GM19023 (cell line): ENCODE data around the gene ZBTB12.
"Not testable (repeated sequence)": the region's sequence is repeated elsewhere in the genome, so short reads cannot be mapped to it uniquely, and the experiment has no call there.

Source experiments
- ATAC-seq: cut with Tn5 transposase; IDR thresholded peaks from one replicate; pipeline ENCODE4 v1.9.1; 2021; ENCODE audit warnings: mild to moderate bottlenecking, moderate library complexity; ENCODE audit not compliant: unreplicated experiment

ZBTB12 gene

GRCh38 chr6:31922942-31923341 lies 21.1 kb upstream of the ZBTB12 start:
- no peak for ATAC-seq

DNA sequence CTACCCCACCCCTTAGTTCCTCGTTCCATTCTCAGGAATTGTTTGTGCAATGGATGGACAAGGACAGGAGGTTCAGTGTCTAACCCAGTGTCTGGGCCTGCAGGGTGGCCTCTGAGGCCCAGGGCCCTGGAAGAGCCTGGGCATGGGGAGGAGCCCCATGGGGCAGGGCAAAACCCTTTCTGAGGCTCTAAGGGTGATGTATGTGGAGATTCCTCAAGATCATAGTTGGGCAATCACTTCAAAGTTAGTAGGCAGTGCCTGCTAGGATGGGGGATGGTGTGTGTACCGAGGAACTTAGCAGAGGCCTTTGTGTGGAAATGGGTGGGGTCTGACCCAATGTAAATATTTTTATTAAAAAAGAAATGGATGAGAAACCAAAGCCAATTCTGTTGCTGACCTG lies 18.9 kb upstream of the ZBTB12 start:
- ATAC-seq, result no peak

GRCh38 chr6:31919624-31920303 lies 17.9 kb upstream of the ZBTB12 start:
- ATAC-seq, result no peak

DNA sequence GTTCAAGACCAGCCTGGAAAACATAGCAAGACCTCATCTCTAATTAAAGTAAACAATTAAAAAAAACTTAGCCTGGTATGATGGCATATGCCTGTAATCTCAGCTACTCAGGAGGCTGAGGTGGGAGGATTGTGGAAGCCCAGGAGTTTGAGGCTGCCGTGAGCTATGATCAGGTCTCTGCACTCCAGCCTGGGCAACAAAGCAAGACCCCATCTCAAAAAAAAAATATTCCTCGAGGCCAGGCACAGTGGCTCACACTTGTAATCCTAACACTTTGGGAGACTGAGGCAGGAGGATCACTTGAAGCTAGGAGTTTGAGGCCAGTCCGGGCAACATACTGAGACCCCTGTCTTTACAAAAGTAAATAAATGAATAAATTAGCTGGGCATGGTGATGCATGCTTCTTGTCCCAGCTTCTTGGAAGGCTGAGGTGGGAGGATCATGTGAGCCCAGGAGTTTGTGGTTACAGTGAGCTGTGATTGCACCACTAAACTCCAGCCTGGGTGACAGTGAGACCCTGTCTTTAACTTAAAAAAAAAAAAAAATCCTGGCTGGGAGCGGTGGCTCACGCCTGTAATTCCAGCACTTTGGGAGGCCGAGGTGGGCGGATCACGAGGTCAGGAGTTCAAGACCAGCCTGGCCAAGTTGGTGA lies 16.3 kb upstream of the ZBTB12 start:
- ATAC-seq, result no peak

DNA sequence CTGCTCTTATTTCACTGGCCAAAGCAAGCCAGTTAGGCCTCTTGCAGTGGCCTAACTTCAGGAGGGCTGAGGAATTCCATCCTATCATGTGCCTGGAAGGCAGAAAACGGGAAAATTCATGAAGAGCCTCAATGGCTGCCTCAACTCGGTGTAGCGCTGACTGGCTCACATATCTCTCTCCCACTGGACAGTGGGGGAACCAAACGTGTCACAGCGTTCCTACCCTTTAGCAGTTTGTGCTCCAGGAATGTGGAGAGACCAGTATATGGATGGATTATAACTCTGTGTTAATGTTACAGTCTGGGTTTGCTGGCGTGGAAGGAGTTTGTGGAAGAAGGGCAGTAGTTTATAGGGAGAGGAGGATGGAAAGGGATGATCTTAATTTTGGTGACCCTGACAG lies 13.9 kb upstream of the ZBTB12 start:
- ATAC-seq, result no peak

DNA sequence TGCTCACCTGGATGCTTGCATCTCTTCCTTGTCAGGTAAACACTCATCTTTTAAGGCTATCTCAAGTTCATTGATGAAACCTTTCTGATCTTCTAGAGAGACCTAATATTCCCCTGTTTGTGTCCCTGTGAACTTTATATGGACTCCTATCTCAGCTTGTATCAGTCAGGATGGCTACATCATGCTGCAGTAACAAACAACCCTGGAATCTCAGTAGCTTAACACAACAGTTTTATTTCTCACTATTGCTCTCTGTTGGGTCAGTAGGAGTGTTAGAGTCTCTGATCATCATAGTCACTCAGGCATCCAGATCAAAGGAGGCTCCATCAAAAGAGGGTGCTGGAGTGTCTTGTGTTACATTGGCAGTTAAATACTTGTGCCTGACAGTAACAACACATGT lies 13.5 kb upstream of the ZBTB12 start:
- ATAC-seq, result no peak

DNA sequence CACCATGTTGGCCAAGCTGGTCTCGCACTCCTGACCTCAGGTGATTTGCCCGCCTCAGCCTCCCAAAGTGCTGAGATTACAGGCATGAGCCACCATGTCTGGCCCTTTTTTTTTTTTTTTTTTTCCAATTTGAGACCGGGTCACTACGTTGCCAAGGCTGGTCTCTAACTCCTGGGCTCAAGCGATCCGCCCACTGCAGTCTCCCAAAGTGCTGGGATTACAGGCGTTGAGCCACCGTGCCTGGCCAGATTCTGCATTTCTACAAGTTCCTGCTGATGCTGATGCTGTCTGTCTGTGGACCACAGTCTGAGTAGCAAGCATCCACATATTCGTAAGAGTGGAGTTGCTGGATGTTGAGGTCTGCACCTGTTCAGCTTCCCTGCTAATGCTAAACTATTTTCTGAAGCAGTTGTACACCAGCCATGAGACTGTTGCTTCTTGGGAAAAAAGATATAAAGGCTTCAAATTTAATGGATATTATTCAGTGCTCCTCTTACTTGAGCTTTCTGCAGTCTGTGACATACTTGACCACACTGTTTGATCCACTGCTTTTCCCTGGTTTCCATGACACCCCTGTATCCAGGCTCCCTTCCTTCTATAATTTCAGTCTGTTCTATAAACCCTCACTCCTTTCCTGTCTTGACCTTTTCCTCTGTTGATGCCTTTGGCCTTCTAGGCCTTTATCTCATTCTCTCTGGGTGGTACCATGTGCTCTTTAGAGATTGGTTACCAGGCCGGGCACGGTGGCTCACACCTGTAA lies 10.1 kb upstream of the ZBTB12 start:
- no peak for ATAC-seq

DNA sequence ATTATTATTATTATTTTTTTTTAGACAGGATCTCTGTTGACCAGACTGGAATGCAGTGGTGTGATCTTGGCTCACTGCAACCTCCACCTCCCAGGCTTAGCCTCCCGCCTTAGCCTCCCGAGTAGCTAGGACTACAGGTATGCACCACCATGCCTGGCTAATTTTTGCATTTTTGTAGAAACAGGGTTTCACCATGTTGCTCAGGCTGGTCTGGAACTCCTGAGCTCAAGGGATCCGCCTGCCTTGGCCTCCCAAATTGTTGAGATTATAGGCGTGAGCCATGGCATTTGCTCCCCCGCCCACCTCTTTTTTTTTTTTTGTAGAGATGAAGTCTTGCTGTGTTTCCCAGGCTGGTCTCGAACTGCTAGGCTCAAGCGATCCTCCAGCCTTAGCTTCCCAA lies 7.4 kb upstream of the ZBTB12 start:
- ATAC-seq, result not testable (repeated sequence)

- ATAC-seq, result no peak
Observed at GRCh38 chr6:31908791-31909190, 6.9 kb upstream of the ZBTB12 start.

DNA sequence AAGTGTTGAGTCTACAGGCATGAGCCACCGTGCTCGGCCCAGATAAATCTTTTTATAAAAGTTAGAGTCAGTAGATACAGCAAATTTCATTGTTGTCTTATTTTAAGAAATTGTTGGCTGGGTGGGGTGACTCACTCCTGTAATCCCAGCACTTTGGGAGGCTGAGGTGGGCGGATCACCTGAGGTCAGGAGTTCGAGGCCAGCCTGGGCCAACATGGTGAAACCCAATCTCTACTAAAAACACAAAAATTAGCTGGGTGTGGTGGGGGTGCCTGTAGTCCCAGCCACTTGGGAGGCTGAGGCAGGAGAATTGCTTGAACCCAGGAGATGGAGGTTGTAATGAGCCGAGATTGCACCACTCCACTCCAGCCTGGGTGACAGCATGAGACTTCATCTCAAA lies 6.4 kb upstream of the ZBTB12 start:
- ATAC-seq, result not testable (repeated sequence)

GRCh38 chr6:31907158-31907813 lies 5.4 kb upstream of the ZBTB12 start:
- ATAC-seq, result no peak

- not testable (repeated sequence) for ATAC-seq
Observed at GRCh38 chr6:31906727-31907126, 4.8 kb upstream of the ZBTB12 start.

DNA sequence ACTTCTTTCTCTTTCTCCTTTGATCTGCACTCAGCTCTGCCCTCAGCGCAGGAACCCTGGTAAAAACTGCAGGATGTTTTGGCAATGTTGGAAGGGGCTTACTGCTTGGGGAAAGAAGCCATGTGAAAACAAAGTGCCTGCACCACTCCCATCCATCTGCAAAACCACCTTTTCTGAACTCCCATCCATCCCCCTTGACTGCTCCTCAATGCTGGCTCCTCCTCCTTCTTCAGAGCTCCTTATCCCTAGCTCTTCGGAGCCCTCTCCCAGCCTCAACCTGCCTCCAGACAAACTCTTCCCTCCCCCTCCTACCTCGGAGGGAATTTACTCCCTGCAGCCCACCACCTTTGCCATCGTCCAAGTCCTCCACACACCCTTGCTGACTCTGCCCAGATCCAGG lies 4.2 kb upstream of the ZBTB12 start:
- ATAC-seq, result no peak

GRCh38 chr6:31905041-31905440 lies 3.2 kb upstream of the ZBTB12 start:
- no peak for ATAC-seq

- no peak for ATAC-seq
Observed at GRCh38 chr6:31903957-31904356, 2.1 kb upstream of the ZBTB12 start.

DNA sequence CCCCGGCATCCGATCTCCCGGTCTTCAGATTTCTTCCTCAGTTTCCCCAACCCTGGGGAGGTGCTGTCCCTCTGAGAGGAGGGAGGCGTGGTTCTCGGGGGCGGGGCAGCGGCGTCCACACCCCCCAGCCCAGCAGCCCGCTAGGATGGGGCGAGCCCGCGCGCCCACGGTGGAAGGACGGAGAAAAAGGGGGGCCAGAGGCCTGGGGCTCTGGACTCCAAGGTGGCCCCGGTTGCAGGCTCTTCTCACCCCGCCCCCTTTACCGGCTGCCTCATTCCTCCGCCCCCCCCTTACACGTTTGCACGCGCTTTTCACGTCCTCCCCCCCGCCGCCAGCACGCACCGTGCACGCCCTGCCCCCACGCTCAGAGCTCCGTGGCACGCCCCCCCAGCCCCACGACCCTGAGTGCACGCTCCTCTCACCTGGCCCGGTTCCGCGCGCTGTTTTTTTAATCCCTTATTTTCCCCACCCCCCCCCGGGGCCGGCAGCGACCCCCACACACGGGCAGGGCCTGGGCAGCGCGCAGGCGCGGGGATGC lies 402 bp downstream of the ZBTB12 start:
- no peak for ATAC-seq

DNA sequence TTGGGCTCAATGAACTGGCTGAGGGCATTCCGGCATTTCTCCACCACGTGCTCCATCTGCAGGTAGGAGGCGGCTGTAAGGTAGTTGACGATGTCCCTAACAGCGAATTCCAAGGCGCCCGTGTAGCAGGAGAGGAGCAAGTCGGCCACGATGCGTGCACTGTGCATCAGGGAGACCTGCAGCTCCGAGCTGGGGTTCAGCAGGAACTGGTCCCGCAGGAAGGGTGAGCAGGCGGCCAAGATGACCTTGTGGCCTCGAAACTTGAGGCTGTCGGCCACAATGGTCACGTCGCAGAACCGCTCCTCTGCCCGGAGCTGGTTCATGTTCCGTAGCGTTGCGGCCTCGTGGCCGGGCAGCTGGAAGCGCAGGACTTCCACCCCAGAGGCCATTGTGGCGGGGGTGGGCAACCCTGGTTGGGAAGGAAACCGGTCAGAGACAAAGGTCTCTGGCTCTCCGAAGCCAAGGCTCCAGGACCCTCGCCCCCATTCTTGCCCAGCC lies 920 bp downstream of the ZBTB12 start:
- no peak for ATAC-seq

DNA sequence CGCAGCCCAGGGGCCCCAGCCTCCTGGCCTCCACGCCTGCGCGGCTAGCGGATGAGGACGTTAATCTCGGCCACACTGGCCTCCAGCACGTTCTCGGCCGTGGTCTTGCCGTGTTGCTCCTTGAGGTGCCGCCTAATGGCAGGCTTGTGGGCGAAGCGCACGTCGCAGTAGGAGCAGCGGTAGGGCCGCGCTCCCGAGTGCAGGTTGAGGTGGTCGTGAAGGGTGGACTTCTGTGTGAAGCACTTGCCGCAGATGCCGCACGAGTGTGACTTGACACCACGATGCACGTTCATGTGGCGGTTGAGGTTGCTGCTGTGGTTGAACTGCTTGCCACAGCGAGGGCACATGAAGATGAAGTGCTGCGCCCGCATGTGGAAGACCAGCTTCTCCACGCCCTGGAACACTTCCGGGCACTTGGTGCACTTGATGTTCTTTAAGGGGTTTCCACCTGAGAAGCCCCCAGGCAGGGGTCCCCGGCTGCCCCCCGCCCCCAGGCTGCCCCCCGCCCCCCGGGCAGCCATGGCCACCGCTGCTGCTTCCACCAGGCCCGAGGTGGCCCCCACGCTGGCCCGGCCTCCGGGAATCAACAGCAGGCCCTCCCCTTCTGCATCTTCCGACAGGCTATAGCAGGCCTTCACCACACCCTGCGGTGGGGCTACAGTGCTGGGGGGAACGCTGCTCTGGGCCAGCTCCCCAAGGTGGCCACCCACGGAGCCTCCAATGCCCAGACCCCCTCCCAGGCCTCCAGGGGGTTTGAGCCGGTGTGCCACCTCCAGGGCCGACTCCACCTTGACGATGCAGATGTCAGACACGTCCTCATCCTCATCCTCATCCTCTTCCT lies 1.8 kb downstream of the ZBTB12 start:
- ATAC-seq, result no peak

GRCh38 chr6:31899215-31899614 lies 2.7 kb downstream of the ZBTB12 start:
- ATAC-seq, result no peak

- no peak for ATAC-seq
Observed at GRCh38 chr6:31898383-31899011, 3.4 kb downstream of the ZBTB12 start.
